ENCODE data around the gene ATP5PB.

DNA sequence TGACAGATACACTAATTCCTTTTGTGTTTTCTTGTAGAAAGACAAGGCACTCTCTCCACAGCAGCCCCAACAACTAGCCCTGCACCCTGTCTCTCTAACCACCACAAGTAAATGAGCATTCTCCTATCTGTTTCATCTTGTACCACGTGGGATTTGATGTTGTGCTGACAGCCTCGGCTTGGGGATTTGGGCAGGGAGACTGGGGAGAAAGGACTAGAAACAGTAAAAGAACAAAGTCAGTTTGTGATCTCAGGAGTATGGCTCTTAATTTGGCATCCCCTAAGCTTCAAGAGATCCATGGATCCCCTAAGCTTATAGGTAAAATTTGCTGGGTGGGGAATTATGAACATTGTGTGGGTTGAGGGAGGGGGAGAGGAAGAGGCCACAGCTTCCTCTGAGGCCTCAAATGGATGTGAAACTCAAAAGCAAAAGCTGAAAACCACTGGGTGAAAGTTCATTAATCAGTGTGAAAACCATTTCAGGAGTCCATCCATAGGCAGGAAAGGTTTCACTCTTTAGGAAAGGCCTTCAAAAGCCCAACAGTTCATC is 27.6 kb downstream of the ATP5PB start:
- TF ChIP-seq POLR2AphosphoS5 (IDR thresholded peaks at IDR 0.05; ENCODE audit: low read depth, low read length) (no peak; the same call in 1 of the 2 replicates), POLR2A (IDR thresholded peaks at IDR 0.05; ENCODE audit: low read depth, low read length) (peak; percentile 43; the same call in 1 of the 2 replicates), TAF1 (IDR thresholded peaks at IDR 0.05; ENCODE audit: borderline replicate concordance, low read depth, low read length) (no peak)
